ENCODE data around the gene ZGRF1. TPM values are rescaled to one million over a fixed set of nuclear protein-coding genes. Genes with fewer than 3 reads are reported as not detected.
A peak's percentile ranks its signal among the peaks of the same experiment; 100 is the strongest.

The ZGRF1 gene
- total and polyA plus RNA-seq, 2 donors (not counting 3 experiments of a cell fraction or from before 2014, with no cell fraction given): 2.4 to 14.4 TPM

- no peak overlapping the region for H3K9ac ChIP-seq (replicated peaks; ENCODE audit: extremely low read depth, insufficient read depth, low read length)
- POLR2A ChIA-PET: no interaction called here
- DNase-seq (ENCODE audit: low read depth, low spot score) (peak; percentile 10), FAIRE-seq (no peak)
- no peaks in the 10 kb centered on the region for H3K9me1 ChIP-seq (replicated peaks; ENCODE audit: control insufficient read depth, extremely low read depth, insufficient read depth, low read length)
- TF ChIP-seq POLR2AphosphoS5 (IDR thresholded peaks at IDR 0.05; ENCODE audit: insufficient read depth, low read depth, low read length) (no peak), FOS (IDR thresholded peaks at IDR 0.05; ENCODE audit: borderline replicate concordance, insufficient read depth, low read length) (peak; percentile 27)
- no peaks in the 10 kb centered on the region for H4K20me1 ChIP-seq (replicated peaks; ENCODE audit: control insufficient read depth, extremely low read depth, insufficient read depth, low read length)
- BruUV-seq (replicated peaks): no TSS peak
- H3K27me3 ChIP-seq (ENCODE audit: control insufficient read depth in 2 of 2, insufficient read depth in 2 of 2, low read length in 2 of 2): no peaks in the 10 kb centered on the region
- H3K9me3 ChIP-seq (replicated peaks; ENCODE audit: control insufficient read depth, insufficient read depth, low read length): no peaks in the 10 kb centered on the region
- no peak overlapping the region for H3K4me2 ChIP-seq (ENCODE audit: insufficient read depth, low read length)
- CTCF ChIA-PET: interaction anchor here (3.2 kb wide), 1 partner anchor 15 kb away, joined by 15 read pairs; no protein-coding TSS in a partner anchor
- no peak overlapping the region for H3K4me3 ChIP-seq (replicated peaks in 1 of 3; ENCODE audit: insufficient read depth in 1 of 3, low read depth in 1 of 3, low read length in 3 of 3)
- intact Hi-C loops (cut with micrococcal nuclease): no loop called here
- dilution Hi-C loops (cut with MboI; ENCODE audit: extremely low pct_ligation_motif_present, low sequenced_read_pairs): no loop called here
- H2AFZ ChIP-seq (ENCODE audit: low read depth, low read length): no peak overlapping the region
- no peaks in the 10 kb centered on the region for H3K79me2 ChIP-seq (ENCODE audit: control insufficient read depth, insufficient read depth, low read length)
- H3K4me1 ChIP-seq (ENCODE audit: control insufficient read depth, extremely low read depth, insufficient read depth, low read length): peaks cover 5% of the 10 kb centered on the region
- H3K27ac ChIP-seq (ENCODE audit: insufficient read depth, low read depth, low read length): no peak overlapping the region
- H3K36me3 ChIP-seq (ENCODE audit: control insufficient read depth in 2 of 2, extremely low read depth in 1 of 2, insufficient read depth in 2 of 2, low read length in 2 of 2): peaks cover 0 to 2% of the 10 kb centered on the region in 2 experiments
Measured at GRCh38 chr4:112589206-112589605, 47.5 kb downstream of the ZGRF1 start.

GRCh38 chr4:112585977-112586736 lies 50.6 kb downstream of the ZGRF1 start:
- no TSS peak for BruUV-seq (replicated peaks)
- Histone ChIP-seq H3K4me1 (ENCODE audit: control insufficient read depth, extremely low read depth, insufficient read depth, low read length) (peaks cover 5% of the 10 kb centered on the region), H3K27ac (ENCODE audit: insufficient read depth, low read depth, low read length) (no peak overlapping the region), H3K27me3 (ENCODE audit: control insufficient read depth in 2 of 2, insufficient read depth in 2 of 2, low read length in 2 of 2) (no peaks in the 10 kb centered on the region), H4K20me1 (replicated peaks; ENCODE audit: control insufficient read depth, extremely low read depth, insufficient read depth, low read length) (no peaks in the 10 kb centered on the region), H3K36me3 (ENCODE audit: control insufficient read depth in 2 of 2, extremely low read depth in 1 of 2, insufficient read depth in 2 of 2, low read length in 2 of 2) (peaks cover 2% of the 10 kb centered on the region in 2 experiments), H3K9me1 (replicated peaks; ENCODE audit: control insufficient read depth, extremely low read depth, insufficient read depth, low read length) (no peaks in the 10 kb centered on the region), H3K79me2 (ENCODE audit: control insufficient read depth, insufficient read depth, low read length) (no peaks in the 10 kb centered on the region), H3K9ac (replicated peaks; ENCODE audit: extremely low read depth, insufficient read depth, low read length) (no peak overlapping the region), H3K9me3 (replicated peaks; ENCODE audit: control insufficient read depth, insufficient read depth, low read length) (no peaks in the 10 kb centered on the region), H3K4me3 (replicated peaks in 1 of 3; ENCODE audit: insufficient read depth in 1 of 3, low read depth in 1 of 3, low read length in 3 of 3) (no peak overlapping the region), H3K4me2 (ENCODE audit: insufficient read depth, low read length) (no peak overlapping the region), H2AFZ (ENCODE audit: low read depth, low read length) (no peak overlapping the region)
- intact Hi-C loops (cut with micrococcal nuclease): no loop called here
- no peak for TF ChIP-seq POLR2A (IDR thresholded peaks at IDR 0.05; ENCODE audit: low read depth, low read length)
- TF ChIP-seq EZH2 (IDR thresholded peaks at IDR 0.05; ENCODE audit: borderline replicate concordance, low read depth, low read length, severe bottlenecking): no peak
- no peak for TF ChIP-seq FOS (IDR thresholded peaks at IDR 0.05; ENCODE audit: borderline replicate concordance, insufficient read depth, low read length)
- TF ChIP-seq MYC (IDR thresholded peaks at IDR 0.05; ENCODE audit: low read depth, low read length): no peak
- no peak for TF ChIP-seq JUN (IDR thresholded peaks at IDR 0.05; ENCODE audit: borderline replicate concordance, insufficient read depth, insufficient read length, low read depth)
- TF ChIP-seq CTCF (IDR thresholded peaks at IDR 0.05; ENCODE audit: extremely low read depth in 1 of 2, insufficient read depth in 1 of 2, low read depth in 1 of 2, low read length in 2 of 2): no peak
- TF ChIP-seq GATA2 (IDR thresholded peaks at IDR 0.05; ENCODE audit: insufficient read depth, insufficient read length, low read depth, low read length): no peak
- TF ChIP-seq POLR2AphosphoS5 (IDR thresholded peaks at IDR 0.05; ENCODE audit: insufficient read depth, low read depth, low read length): no peak
- TF ChIP-seq MAX (IDR thresholded peaks at IDR 0.05; ENCODE audit: insufficient read depth, insufficient read length): no peak
- ChIA-PET CTCF (interaction anchor here (0.8 to 2.7 kb wide), 4 partner anchors 13 to 56 kb away, joined by 3 to 13 read pairs (median 3); no protein-coding TSS in a partner anchor), POLR2A (no interaction called here)
- dilution Hi-C loops (cut with MboI; ENCODE audit: extremely low pct_ligation_motif_present, low sequenced_read_pairs): no loop called here
- DNase-seq (ENCODE audit: low read depth, low spot score): no peak
- FAIRE-seq: no peak

Measured in endothelial cell of umbilical vein (primary cell).